Neural cell (in vitro differentiated cells): ENCODE data around the gene FLYWCH2.

ENCODE experiments used
- CTCF ChIP-seq: fragments of 450-650 bp; IDR thresholded peaks from 2 replicates; pipeline ENCODE4 v1.5.1; 2014; ENCODE audit warnings: antibody characterized with exemption, mild to moderate bottlenecking, moderate library complexity; ENCODE audit not compliant: poor library complexity, severe bottlenecking
- EP300 ChIP-seq: fragments of 450-650 bp; conservative IDR thresholded peaks from 2 replicates; pipeline ENCODE4 v1.6.1; 2014; ENCODE audit warnings: antibody characterized with exemption, mild to moderate bottlenecking, moderate library complexity; ENCODE audit not compliant: poor library complexity, severe bottlenecking
- EZH2 ChIP-seq: fragments of 200-600, 300-800 bp; shearing (Covaris generic), sonication (generic); IDR thresholded peaks from 2 replicates; pipeline ENCODE4 v1.6.1; 2014; ENCODE audit warnings: antibody characterized with exemption, low read length, borderline replicate concordance, mild to moderate bottlenecking; ENCODE audit not compliant: insufficient read depth, poor library complexity, severe bottlenecking
- MXI1 ChIP-seq: fragments of 450-650 bp; conservative IDR thresholded peaks from 2 replicates; pipeline ENCODE4 v1.6.1; 2014; ENCODE audit warnings: antibody characterized with exemption, mild to moderate bottlenecking; ENCODE audit not compliant: poor library complexity, severe bottlenecking
- POLR2AphosphoS5 ChIP-seq: IDR thresholded peaks from 2 replicates; pipeline ENCODE4 v1.6.1; 2012
- RAD21 ChIP-seq: fragments of 450-650 bp; conservative IDR thresholded peaks from 2 replicates; pipeline ENCODE4 v1.6.1; 2014; ENCODE audit warnings: antibody characterized with exemption, mild to moderate bottlenecking, moderate library complexity
- SMC3 ChIP-seq: fragments of 450-650 bp; conservative IDR thresholded peaks from 2 replicates; pipeline ENCODE4 v1.6.1; 2014; ENCODE audit warnings: antibody characterized with exemption, mild to moderate bottlenecking, moderate library complexity; ENCODE audit not compliant: poor library complexity
- TAF1 ChIP-seq: IDR thresholded peaks from 2 replicates; pipeline ENCODE4 v1.6.1; 2012; ENCODE audit warnings: low read depth
- TF ChIP-seq, protein P1 (sequence below): IDR thresholded peaks from 2 replicates; pipeline ENCODE4 v1.6.1; 2012; ENCODE audit warnings: borderline replicate concordance

DNA sequence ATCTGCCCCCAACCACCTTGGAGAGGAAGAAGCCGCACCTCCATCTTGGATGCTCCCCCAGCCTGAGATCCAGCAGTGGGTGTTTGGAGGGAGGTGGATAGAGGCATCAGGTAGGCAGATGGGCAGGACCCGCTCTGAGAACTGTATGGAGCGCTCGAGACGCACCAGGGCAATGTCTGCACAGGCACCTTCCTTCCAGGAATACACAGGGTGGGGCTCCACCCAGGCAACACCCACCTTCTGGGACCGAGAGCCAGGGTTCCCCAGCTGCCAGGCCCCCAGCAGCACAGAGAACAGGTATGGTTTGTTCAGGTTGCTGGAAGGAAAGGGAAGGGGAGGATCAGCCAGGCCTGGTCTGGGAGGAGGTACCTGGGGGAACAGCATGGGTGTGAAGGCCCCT, 27.5 kb upstream of the FLYWCH2 start:
- TF ChIP-seq RAD21 (no peak), CTCF (no peak), SMC3 (no peak), POLR2AphosphoS5 (no peak), EP300 (no peak), EZH2 (no peak), TAF1 (no peak), MXI1 (no peak)
- TF ChIP-seq, protein P1, sequence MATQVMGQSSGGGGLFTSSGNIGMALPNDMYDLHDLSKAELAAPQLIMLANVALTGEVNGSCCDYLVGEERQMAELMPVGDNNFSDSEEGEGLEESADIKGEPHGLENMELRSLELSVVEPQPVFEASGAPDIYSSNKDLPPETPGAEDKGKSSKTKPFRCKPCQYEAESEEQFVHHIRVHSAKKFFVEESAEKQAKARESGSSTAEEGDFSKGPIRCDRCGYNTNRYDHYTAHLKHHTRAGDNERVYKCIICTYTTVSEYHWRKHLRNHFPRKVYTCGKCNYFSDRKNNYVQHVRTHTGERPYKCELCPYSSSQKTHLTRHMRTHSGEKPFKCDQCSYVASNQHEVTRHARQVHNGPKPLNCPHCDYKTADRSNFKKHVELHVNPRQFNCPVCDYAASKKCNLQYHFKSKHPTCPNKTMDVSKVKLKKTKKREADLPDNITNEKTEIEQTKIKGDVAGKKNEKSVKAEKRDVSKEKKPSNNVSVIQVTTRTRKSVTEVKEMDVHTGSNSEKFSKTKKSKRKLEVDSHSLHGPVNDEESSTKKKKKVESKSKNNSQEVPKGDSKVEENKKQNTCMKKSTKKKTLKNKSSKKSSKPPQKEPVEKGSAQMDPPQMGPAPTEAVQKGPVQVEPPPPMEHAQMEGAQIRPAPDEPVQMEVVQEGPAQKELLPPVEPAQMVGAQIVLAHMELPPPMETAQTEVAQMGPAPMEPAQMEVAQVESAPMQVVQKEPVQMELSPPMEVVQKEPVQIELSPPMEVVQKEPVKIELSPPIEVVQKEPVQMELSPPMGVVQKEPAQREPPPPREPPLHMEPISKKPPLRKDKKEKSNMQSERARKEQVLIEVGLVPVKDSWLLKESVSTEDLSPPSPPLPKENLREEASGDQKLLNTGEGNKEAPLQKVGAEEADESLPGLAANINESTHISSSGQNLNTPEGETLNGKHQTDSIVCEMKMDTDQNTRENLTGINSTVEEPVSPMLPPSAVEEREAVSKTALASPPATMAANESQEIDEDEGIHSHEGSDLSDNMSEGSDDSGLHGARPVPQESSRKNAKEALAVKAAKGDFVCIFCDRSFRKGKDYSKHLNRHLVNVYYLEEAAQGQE: no peak
